Measurements from ENCODE around the gene GPR37L1. TPM values are rescaled to one million over a fixed set of nuclear protein-coding genes. Genes with fewer than 3 reads are reported as not detected.
A peak's percentile ranks its signal among the peaks of the same experiment; 100 is the strongest.

The GPR37L1 gene
- total RNA-seq, 2 experiments from 2014 or later: not detected

- H3K9me3 Mint-ChIP-seq: no peaks in the 10 kb centered on the region
- no peaks in the 10 kb centered on the region for H3K27me3 Mint-ChIP-seq
- CTCF ChIA-PET: interaction anchor here (0.5 to 4.2 kb wide), 8 partner anchors 7 to 1073 kb away, joined by 3 to 22 read pairs (median 4); no protein-coding TSS in a partner anchor
- H3K4me3 Mint-ChIP-seq: no peak overlapping the region
- H3K36me3 Mint-ChIP-seq (ENCODE audit: low read depth): peaks cover 70% of the 10 kb centered on the region
- POLR2A ChIA-PET: interaction anchor here (1.0 kb wide), 1 partner anchor 12 kb away, joined by 3 read pairs; no protein-coding TSS in a partner anchor
- no peak overlapping the region for H3K27ac Mint-ChIP-seq
- DNase-seq: no peak
- H3K4me1 Mint-ChIP-seq: peaks cover 49% of the 10 kb centered on the region
These were observed 31.5 kb downstream of the GPR37L1 start for GRCh38 chr1:202154148-202154765.

- Mint-ChIP-seq H3K9me3 (no peaks in the 10 kb centered on the region), H3K4me3 (no peak overlapping the region), H3K27me3 (no peaks in the 10 kb centered on the region), H3K4me1 (peaks cover 53% of the 10 kb centered on the region), H3K36me3 (ENCODE audit: low read depth) (peaks cover 73% of the 10 kb centered on the region), H3K27ac (peak overlapping the region; percentile 43)
- POLR2A ChIA-PET: interaction anchor here (0.5 to 1.0 kb wide), 3 partner anchors 9 to 871 kb away, joined by 3 read pairs; partner anchors contain the start of gene PPFIA4
- CTCF ChIA-PET: interaction anchor here (0.5 to 4.2 kb wide), 8 partner anchors 8 to 1073 kb away, joined by 3 to 22 read pairs (median 4); no protein-coding TSS in a partner anchor
- DNase-seq: peak; percentile 64
These were observed 32.2 kb downstream of the GPR37L1 start for GRCh38 chr1:202154766-202155477.

- H3K36me3 Mint-ChIP-seq (ENCODE audit: low read depth): peaks cover 74% of the 10 kb centered on the region
- CTCF ChIA-PET: interaction anchor here (0.5 to 4.2 kb wide), 6 partner anchors 7 to 126 kb away, joined by 3 to 22 read pairs (median 4); no protein-coding TSS in a partner anchor
- no peak for DNase-seq
- H3K27me3 Mint-ChIP-seq: no peaks in the 10 kb centered on the region
- POLR2A ChIA-PET: interaction anchor here (0.9 to 1.0 kb wide), 2 partner anchors 9 to 10 kb away, joined by 3 read pairs; no protein-coding TSS in a partner anchor
- H3K9me3 Mint-ChIP-seq: no peaks in the 10 kb centered on the region
- peaks cover 55% of the 10 kb centered on the region for H3K4me1 Mint-ChIP-seq
- H3K27ac Mint-ChIP-seq: no peak overlapping the region
- H3K4me3 Mint-ChIP-seq: no peak overlapping the region
These were observed 32.8 kb downstream of the GPR37L1 start for GRCh38 chr1:202155478-202156021.

- Mint-ChIP-seq H3K4me1 (peaks cover 64% of the 10 kb centered on the region), H3K4me3 (peak overlapping the region; percentile 38), H3K9me3 (no peaks in the 10 kb centered on the region), H3K27ac (no peak overlapping the region), H3K36me3 (ENCODE audit: low read depth) (peaks cover 66% of the 10 kb centered on the region), H3K27me3 (no peaks in the 10 kb centered on the region)
- ChIA-PET POLR2A (no interaction called here), CTCF (interaction anchor here (4.2 kb wide), 1 partner anchor 10 kb away, joined by 22 read pairs; no protein-coding TSS in a partner anchor)
- DNase-seq: no peak
These were observed 33.9 kb downstream of the GPR37L1 start for GRCh38 chr1:202156590-202156989.

GRCh38 chr1:202157945-202158344 is 35.2 kb downstream of the GPR37L1 start:
- ChIA-PET POLR2A (no interaction called here), CTCF (interaction anchor here (4.2 kb wide), 1 partner anchor 11 kb away, joined by 22 read pairs; no protein-coding TSS in a partner anchor)
- peak overlapping the region; percentile 95 for H3K4me3 Mint-ChIP-seq
- peak overlapping the region; percentile 74 for H3K27ac Mint-ChIP-seq
- no peaks in the 10 kb centered on the region for H3K9me3 Mint-ChIP-seq
- H3K4me1 Mint-ChIP-seq: peaks cover 77% of the 10 kb centered on the region
- H3K36me3 Mint-ChIP-seq (ENCODE audit: low read depth): peaks cover 58% of the 10 kb centered on the region
- DNase-seq: no peak
- no peaks in the 10 kb centered on the region for H3K27me3 Mint-ChIP-seq

GRCh38 chr1:202158810-202159533 is 36.3 kb downstream of the GPR37L1 start:
- POLR2A ChIA-PET: interaction anchor here (0.6 kb wide), 1 partner anchor 8 kb away, joined by 3 read pairs; no protein-coding TSS in a partner anchor
- DNase-seq: no peak
- Mint-ChIP-seq H3K4me1 (peaks cover 84% of the 10 kb centered on the region), H3K27ac (peak overlapping the region; percentile 97), H3K27me3 (no peaks in the 10 kb centered on the region), H3K4me3 (peak overlapping the region; percentile 95), H3K9me3 (no peaks in the 10 kb centered on the region), H3K36me3 (ENCODE audit: low read depth) (peaks cover 50% of the 10 kb centered on the region)
- CTCF ChIA-PET: interaction anchor here (0.6 to 4.0 kb wide), 3 partner anchors 13 to 753 kb away, joined by 3 to 35 read pairs (median 5); partner anchors contain the start of gene ARL8A

- ChIA-PET POLR2A (interaction anchor here (0.9 to 1.2 kb wide), 4 partner anchors 12 to 182 kb away, joined by 3 to 7 read pairs (median 5); partner anchors contain the start of gene UBE2T), CTCF (interaction anchor here (0.7 to 4.0 kb wide), 11 partner anchors 9 to 282 kb away, joined by 3 to 35 read pairs (median 5); partner anchors contain the start of gene ARL8A)
- Mint-ChIP-seq H3K4me1 (peaks cover 90% of the 10 kb centered on the region), H3K27ac (peak overlapping the region; percentile 97), H3K27me3 (no peaks in the 10 kb centered on the region), H3K9me3 (no peaks in the 10 kb centered on the region), H3K4me3 (peak overlapping the region; percentile 95), H3K36me3 (ENCODE audit: low read depth) (peaks cover 46% of the 10 kb centered on the region)
- DNase-seq: peak; percentile 72
These were observed 37.0 kb downstream of the GPR37L1 start for GRCh38 chr1:202159534-202160371.

- CTCF ChIA-PET: interaction anchor here (0.6 to 4.0 kb wide), 11 partner anchors 8 to 155 kb away, joined by 3 to 35 read pairs (median 4); partner anchors contain the start of gene ARL8A
- peak within 1 kb of the TSS; percentile 97 for H3K27ac Mint-ChIP-seq
- H3K9me3 Mint-ChIP-seq: no peaks in the 10 kb centered on the region
- POLR2A ChIA-PET: interaction anchor here (0.6 to 1.2 kb wide), 5 partner anchors 13 to 807 kb away, joined by 3 to 7 read pairs (median 4); partner anchors contain the start of gene UBE2T
- H3K4me3 Mint-ChIP-seq: peak within 1 kb of the TSS; percentile 95
- no peaks in the 10 kb centered on the region for H3K27me3 Mint-ChIP-seq
- H3K36me3 Mint-ChIP-seq (ENCODE audit: low read depth): peaks cover 39% of the 10 kb centered on the region
- DNase-seq: peak; percentile 80
- H3K4me1 Mint-ChIP-seq: peaks cover 90% of the 10 kb centered on the region
These were observed 37.7 kb downstream of the GPR37L1 start, which contains the start of gene PTPN7 for GRCh38 chr1:202160377-202160940. TSS of gene PTPN7 (minus strand) at chr1:202160602. CDS start at chr1:202159402, 1,200 bp downstream.

GRCh38 chr1:202161151-202162046 is 38.7 kb downstream of the GPR37L1 start:
- no peak for DNase-seq
- POLR2A ChIA-PET: interaction anchor here (0.6 kb wide), 1 partner anchor 702 kb away, joined by 3 read pairs; no protein-coding TSS in a partner anchor
- peak overlapping the region; percentile 95 for H3K4me3 Mint-ChIP-seq
- no peaks in the 10 kb centered on the region for H3K27me3 Mint-ChIP-seq
- H3K9me3 Mint-ChIP-seq: no peaks in the 10 kb centered on the region
- H3K36me3 Mint-ChIP-seq (ENCODE audit: low read depth): peaks cover 30% of the 10 kb centered on the region
- H3K4me1 Mint-ChIP-seq: peaks cover 90% of the 10 kb centered on the region
- CTCF ChIA-PET: interaction anchor here (0.6 to 4.0 kb wide), 7 partner anchors 8 to 25 kb away, joined by 3 to 35 read pairs (median 6); partner anchors contain the start of gene ARL8A
- peak overlapping the region; percentile 97 for H3K27ac Mint-ChIP-seq

GRCh38 chr1:202162047-202162417 is 39.3 kb downstream of the GPR37L1 start:
- peak overlapping the region; percentile 97 for H3K27ac Mint-ChIP-seq
- ChIA-PET CTCF (interaction anchor here (0.8 to 4.0 kb wide), 5 partner anchors 8 to 182 kb away, joined by 3 to 35 read pairs (median 6); partner anchors contain the start of gene ARL8A), POLR2A (no interaction called here)
- peaks cover 30% of the 10 kb centered on the region for H3K36me3 Mint-ChIP-seq (ENCODE audit: low read depth)
- H3K27me3 Mint-ChIP-seq: no peaks in the 10 kb centered on the region
- H3K4me1 Mint-ChIP-seq: peaks cover 89% of the 10 kb centered on the region
- no peaks in the 10 kb centered on the region for H3K9me3 Mint-ChIP-seq
- H3K4me3 Mint-ChIP-seq: peak overlapping the region; percentile 95
- peak; percentile 46 for DNase-seq
